Activated CD8-positive, alpha-beta memory T cell treated with anti-CD3 and anti-CD28 coated beads, Interleukin-2, amount 50 U/mL, for 1 hour (primary cell): Measurements from ENCODE around the gene AKAP7.
A peak's percentile ranks its signal among the peaks of the same experiment; 100 is the strongest.

Experiments
- DNase-seq: peaks from one replicate; pipeline ENCODE4 v3.0.0-alpha.2; 2020; ENCODE audit errors: extremely low read depth

Gene AKAP7

GRCh38 chr6:131199568-131200272 lies 64.5 kb downstream of the AKAP7 start:
- DNase-seq: peak; percentile 58

GRCh38 chr6:131205481-131206244 lies 70.4 kb downstream of the AKAP7 start:
- DNase-seq: no peak

GRCh38 chr6:131206463-131207251 lies 71.4 kb downstream of the AKAP7 start:
- no peak for DNase-seq

GRCh38 chr6:131208787-131209186 lies 73.5 kb downstream of the AKAP7 start:
- DNase-seq: no peak

- DNase-seq: no peak
These were observed 75.2 kb downstream of the AKAP7 start for GRCh38 chr6:131210469-131210868.

- DNase-seq: no peak
These were observed 76.8 kb downstream of the AKAP7 start for GRCh38 chr6:131212024-131212423.

GRCh38 chr6:131212913-131213312 lies 77.6 kb downstream of the AKAP7 start:
- no peak for DNase-seq

GRCh38 chr6:131213501-131213990 lies 78.3 kb downstream of the AKAP7 start:
- DNase-seq: no peak

GRCh38 chr6:131215219-131215618 lies 80.0 kb downstream of the AKAP7 start:
- DNase-seq: no peak

- DNase-seq: no peak
These were observed 81.0 kb downstream of the AKAP7 start for GRCh38 chr6:131216246-131216645.

- no peak for DNase-seq
These were observed 87.5 kb downstream of the AKAP7 start for GRCh38 chr6:131222773-131223172.

- DNase-seq: no peak
These were observed 88.1 kb downstream of the AKAP7 start for GRCh38 chr6:131223416-131223815.

GRCh38 chr6:131225127-131225526 lies 89.9 kb downstream of the AKAP7 start:
- DNase-seq: no peak

GRCh38 chr6:131225959-131226358 lies 90.7 kb downstream of the AKAP7 start:
- no peak for DNase-seq

GRCh38 chr6:131226459-131227157 lies 91.3 kb downstream of the AKAP7 start:
- no peak for DNase-seq

- no peak for DNase-seq
These were observed 91.9 kb downstream of the AKAP7 start for GRCh38 chr6:131227158-131227543.

- no peak for DNase-seq
These were observed 95.8 kb downstream of the AKAP7 start for GRCh38 chr6:131231103-131231502.

- DNase-seq: no peak
These were observed 96.6 kb downstream of the AKAP7 start for GRCh38 chr6:131231891-131232290.

GRCh38 chr6:131244942-131245341 lies 109.7 kb downstream of the AKAP7 start:
- no peak for DNase-seq

- no peak for DNase-seq
These were observed 114.9 kb downstream of the AKAP7 start for GRCh38 chr6:131250122-131250521.

- DNase-seq: no peak
These were observed 115.7 kb downstream of the AKAP7 start for GRCh38 chr6:131250936-131251335.
